ENCODE measurements around the gene ADH6.
"Not testable (repeated sequence)": the region's sequence is repeated elsewhere in the genome, so short reads cannot be mapped to it uniquely, and the experiment has no call there.

The ADH6 gene

GRCh38 chr4:99190336-99190735, 28.7 kb downstream of the ADH6 start:
- no peak for DNase-seq (ENCODE audit: low read depth)

- not testable (repeated sequence) for DNase-seq (ENCODE audit: low read depth)
Measured at GRCh38 chr4:99189900-99190299, 29.1 kb downstream of the ADH6 start.

GRCh38 chr4:99186029-99186428, 33.0 kb downstream of the ADH6 start:
- DNase-seq (ENCODE audit: low read depth): no peak

- DNase-seq (ENCODE audit: low read depth): no peak
Measured at GRCh38 chr4:99185581-99185980, 33.5 kb downstream of the ADH6 start.

- DNase-seq (ENCODE audit: low read depth): no peak
Measured at GRCh38 chr4:99180382-99181070, 38.5 kb downstream of the ADH6 start.

GRCh38 chr4:99179626-99180025, 39.4 kb downstream of the ADH6 start:
- DNase-seq (ENCODE audit: low read depth): no peak

GRCh38 chr4:99179178-99179577, 39.9 kb downstream of the ADH6 start:
- DNase-seq (ENCODE audit: low read depth): no peak

- no peak for DNase-seq (ENCODE audit: low read depth)
Measured at GRCh38 chr4:99166544-99166943, 52.5 kb downstream of the ADH6 start.

- no peak for DNase-seq (ENCODE audit: low read depth)
Measured at GRCh38 chr4:99165978-99166377, 53.1 kb downstream of the ADH6 start.

- no peak for DNase-seq (ENCODE audit: low read depth)
Measured at GRCh38 chr4:99161373-99162099, 57.5 kb downstream of the ADH6 start.

- no peak for DNase-seq (ENCODE audit: low read depth)
Measured at GRCh38 chr4:99159699-99160098, 59.3 kb downstream of the ADH6 start.

GRCh38 chr4:99157478-99157935, 61.5 kb downstream of the ADH6 start:
- no peak for DNase-seq (ENCODE audit: low read depth)

- no peak for DNase-seq (ENCODE audit: low read depth)
Measured at GRCh38 chr4:99156992-99157391, 62.1 kb downstream of the ADH6 start.

- no peak for DNase-seq (ENCODE audit: low read depth)
Measured at GRCh38 chr4:99154658-99155342, 64.2 kb downstream of the ADH6 start.

Measured in stimulated activated CD8-positive, alpha-beta memory T cell treated with anti-CD3 and anti-CD28 coated beads, Interleukin-12 subunit alpha, Interleukin-12 subunit beta, amount 100 ng/mL, for 4 hours (primary cell).